Amniotic stem cell (primary cell): ENCODE measurements around the gene RNASE13.

Source experiments
- DNase-seq: peaks from one replicate; lab custom pipeline; 2025; lab: John Stamatoyannopoulos, UW

Gene RNASE13

DNA sequence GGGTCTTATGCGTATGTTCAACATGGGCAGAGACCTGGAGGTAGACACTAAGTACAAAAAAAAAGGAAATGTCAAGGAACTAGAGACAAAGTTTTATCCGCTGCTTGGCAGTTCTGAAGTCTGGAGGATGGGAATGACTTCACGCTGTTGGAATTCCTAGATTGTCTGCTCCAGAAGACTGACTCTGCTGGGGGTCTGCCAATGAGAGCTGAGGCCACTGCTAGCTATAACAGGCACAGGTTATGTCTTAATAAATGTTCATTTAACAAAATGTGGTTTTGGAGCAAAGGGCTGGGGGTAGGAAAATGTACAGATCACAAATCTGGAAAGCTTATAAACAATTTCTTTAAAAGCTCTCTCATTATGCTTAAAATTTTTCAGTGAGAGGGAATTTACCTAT lies 28.9 kb upstream of the RNASE13 start:
- no peak for DNase-seq

- no peak for DNase-seq
These were observed 26.7 kb upstream of the RNASE13 start for GRCh38 chr14:21061347-21061668.

DNA sequence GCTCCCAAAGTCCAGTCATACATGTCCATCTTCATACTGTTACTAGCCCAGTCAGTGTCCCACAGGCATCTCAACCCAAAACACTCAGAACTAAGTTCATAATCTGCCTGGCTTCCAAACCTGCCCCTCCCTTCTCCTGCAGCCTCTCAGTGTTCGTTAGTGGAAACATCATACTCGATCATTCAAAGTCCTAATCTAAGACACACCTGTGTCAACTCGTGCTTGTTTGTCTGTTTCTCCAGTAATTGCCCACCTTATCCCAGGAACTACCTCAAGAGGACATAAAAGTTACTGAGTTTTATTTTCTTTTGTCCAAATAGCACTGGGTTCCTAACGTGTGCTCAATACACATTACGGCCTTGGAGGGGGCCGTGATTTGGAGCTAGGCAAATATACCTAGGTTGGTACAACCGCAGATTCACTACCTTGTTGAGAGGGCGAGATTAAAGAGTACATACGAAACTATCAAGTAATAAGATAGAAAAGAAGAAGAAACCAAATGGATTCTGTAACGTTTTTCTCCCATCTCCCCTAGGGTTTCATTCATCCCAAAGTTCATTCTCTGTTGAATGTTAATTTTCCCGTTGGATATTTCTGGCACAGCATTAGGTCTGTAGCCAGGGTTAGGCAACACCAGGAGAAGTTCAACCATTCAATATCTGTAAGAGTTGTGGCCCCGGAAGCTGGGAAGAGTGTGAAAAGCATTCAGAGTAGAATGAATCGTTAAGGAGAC lies 26.2 kb upstream of the RNASE13 start:
- no peak for DNase-seq

DNA sequence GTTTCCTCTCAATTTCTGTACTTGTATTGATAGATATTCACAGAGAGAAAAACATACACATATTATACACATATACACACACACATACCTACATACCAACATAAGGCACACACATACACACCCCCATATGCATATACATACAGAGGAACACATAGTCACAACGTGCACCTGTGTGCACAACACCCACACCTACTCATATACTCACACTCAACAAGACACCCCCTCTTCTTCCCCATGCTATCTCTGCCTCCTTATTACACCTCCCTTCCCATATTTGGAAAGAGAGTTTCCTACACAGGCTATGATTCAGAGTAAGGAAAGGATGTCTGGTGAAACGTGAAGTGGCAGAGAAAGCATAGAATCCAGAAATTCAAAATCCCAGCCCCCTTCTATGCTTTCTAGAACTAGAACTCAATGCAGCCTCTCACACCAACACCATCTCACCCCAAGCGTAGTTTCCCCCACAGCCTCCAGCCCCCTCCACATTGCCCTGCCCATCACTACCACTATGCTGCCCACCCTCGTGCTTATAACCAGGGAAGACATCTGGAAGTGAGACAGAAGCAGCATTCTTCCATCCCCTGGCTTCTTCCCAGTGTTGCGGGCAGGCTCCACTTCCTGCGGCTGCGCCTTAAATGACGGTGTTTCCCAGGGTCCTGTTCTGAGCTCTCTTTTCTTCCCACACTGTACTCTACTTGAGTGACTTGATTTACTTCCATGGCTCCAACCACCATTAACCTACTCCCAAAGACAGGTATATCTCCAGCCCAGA lies 25.4 kb upstream of the RNASE13 start:
- DNase-seq = no peak

DNA sequence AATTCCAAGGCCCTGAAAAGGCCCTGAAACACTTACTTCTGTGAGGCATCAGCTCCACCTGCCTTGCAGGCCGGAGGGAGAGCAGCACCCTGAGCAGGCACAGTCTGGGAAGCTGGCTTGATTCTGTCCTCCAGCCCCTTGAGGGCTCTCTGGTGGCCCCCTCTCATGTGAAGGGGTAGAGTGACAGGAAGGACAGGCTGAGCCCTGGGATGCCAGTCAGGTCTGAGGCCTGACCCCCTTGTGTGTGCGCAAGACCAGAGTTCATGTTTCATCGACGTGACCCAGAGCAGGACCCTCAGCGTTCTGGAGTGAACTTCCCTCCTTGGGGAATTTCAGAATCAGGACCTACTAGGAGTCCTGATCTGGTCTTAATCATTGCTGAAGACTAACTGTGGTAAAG lies 24.3 kb upstream of the RNASE13 start:
- DNase-seq = no peak

- no peak for DNase-seq
These were observed 23.4 kb upstream of the RNASE13 start, which contains the start of gene RNASE8 for GRCh38 chr14:21057803-21058675. RNASE8 (plus strand) TSS chr14:21057822; CDS start chr14:21057893, 71 bp downstream.

DNA sequence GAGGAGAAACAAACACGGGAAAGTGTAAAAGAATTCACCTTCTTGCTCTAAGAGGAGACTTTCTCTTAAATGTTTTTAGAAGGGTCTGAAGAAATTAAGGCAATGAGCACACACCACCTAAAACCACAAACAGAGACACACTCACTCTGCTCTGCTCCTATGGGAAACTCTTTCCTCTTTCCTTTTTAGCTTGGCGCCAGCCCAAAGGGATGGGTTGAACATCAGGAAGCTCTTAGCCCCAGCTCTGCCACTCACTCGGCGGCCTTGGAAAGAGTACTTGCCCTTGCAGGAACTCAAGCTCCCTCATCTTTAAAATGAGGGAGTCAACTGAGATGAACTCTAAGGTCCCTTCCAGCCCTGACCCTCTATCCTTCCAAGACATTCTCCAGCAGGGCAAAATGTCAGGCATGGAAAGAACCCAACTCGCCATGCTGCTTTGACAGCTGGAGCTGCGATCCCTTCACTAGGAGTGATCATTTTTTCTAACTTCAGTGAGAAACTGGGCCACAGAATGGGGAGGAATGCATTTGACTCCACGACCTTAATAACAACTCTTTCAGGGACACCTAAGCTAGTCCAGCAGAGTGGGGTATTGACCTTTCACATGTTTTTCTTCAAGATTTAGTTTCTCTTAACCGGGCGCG lies 22.0 kb upstream of the RNASE13 start:
- DNase-seq = no peak

DNA sequence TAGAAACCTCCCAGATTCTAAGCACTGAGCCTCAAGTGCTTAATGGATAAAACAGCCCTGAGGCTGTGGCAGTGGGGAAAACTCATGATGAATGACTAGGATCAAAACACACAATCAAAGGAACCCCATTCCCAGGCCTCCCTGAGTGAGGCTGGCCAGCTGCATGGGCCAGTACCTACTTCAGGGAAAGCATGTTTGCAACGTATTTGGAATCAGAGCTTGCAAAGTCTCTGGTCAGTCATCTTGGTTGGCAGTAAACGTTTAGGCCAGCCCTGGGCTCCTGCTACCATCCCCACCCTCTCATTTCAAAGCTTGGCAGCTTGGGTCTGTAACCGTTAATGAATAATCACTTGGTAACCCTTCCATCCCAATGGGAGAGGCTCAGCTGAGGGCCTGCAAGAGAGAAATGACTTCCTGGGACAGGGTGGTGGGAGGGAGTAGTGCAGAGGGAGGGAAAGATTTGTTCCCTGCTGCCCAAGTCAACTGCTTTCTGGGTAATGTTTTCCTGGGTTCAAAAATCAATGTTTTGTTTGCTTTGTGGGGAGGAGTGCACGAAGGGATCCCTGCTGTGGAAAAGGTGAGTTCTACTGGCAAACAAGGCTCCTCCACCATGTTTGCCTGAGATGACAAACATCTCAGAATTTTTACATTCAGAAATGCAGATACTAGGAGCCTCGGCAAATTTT lies 21.0 kb upstream of the RNASE13 start:
- DNase-seq = no peak

DNA sequence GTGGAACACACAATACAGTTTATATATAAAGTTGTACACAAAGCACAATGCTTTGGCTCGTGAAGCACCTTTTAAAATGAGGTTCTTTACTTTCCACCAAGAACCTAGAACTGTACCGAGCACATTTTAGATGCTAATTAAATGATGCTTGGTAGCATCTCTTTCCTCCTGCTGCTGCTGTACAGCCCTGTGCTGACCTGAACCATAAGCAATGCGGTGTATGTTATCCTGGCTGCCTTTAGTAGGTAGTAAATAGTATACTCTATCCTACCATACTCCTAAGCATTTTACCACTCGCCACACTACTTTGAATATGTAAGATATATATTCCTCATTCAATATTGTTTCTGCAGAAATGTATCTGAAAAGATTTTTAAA lies 20.1 kb upstream of the RNASE13 start:
- no peak for DNase-seq

DNA sequence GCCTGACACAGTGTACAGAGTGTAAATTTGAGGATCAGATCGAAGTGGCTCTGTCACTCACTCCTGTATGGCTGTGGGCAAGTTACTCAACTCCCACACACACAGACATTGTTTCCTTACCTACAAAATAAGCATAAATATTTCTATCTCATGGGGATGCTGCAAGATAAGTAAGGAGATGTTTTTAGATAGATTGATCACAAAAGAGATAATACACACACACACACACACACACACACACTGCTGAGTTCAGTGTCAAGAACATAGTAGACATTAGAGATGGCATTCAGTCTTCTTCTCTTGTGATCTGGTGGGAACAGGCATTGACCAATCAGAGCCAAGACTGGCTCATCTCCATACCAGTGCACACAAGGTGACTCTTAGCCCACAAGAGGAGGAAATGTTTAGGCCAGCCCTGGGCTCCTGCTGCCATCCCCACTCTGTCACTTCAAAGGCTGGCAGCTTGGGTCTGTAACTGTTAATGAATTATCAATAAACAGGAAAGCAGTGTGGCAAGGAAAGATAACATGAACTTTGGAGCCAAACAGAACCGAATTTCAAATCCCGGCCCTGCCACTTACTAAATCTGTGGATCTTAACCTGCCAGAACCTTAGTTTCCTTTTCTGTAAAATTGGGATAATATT lies 19.6 kb upstream of the RNASE13 start:
- DNase-seq = no peak

DNA sequence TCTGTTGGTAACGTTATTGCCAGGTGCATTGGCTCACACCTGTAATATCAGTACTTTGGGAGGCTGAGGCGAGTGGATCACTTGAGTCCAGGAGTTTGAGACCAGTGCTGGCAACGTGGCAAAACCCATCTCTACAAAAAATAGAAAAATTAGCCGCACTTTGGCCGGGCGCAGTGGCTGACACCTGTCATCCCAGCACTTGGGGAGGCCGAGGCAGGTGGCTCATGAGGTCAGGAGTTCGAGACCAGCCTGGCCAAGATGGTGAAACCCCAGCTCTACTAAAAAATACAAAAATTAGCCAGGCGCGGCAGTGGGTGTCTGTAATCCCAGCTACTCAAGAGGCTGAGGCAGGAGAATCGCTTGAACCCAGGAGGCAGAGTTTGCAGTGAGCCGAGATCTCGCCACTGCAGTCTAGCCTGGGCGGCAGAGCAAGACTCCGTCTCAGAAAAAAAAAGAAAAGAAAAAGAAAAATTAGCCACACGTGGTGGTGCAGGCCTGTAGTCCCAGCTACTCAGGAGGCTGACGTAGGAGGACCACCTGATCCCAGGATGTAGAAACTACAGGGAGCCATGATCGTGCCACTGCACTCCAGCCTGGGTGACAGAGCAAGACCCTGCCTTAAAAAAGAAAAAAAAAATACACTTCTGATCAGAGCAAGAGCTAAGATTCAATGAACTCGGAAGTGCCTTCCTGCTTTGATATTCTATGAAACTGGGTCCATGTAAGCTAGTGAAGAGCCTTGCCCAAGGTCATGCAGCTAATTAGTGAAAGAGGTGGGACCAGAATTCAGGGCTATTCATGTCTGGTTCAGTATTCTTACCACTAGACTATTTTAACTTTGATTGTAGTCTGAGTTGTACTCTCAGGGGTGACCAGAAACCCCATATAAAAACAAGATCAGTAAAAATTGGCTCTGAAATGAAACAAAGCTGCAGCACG lies 18.8 kb upstream of the RNASE13 start:
- no peak for DNase-seq

- no peak for DNase-seq
These were observed 16.0 kb upstream of the RNASE13 start for GRCh38 chr14:21050597-21050996.

GRCh38 chr14:21049271-21049673 lies 14.7 kb upstream of the RNASE13 start:
- no peak for DNase-seq

GRCh38 chr14:21048638-21049037 lies 14.0 kb upstream of the RNASE13 start:
- DNase-seq = no peak

DNA sequence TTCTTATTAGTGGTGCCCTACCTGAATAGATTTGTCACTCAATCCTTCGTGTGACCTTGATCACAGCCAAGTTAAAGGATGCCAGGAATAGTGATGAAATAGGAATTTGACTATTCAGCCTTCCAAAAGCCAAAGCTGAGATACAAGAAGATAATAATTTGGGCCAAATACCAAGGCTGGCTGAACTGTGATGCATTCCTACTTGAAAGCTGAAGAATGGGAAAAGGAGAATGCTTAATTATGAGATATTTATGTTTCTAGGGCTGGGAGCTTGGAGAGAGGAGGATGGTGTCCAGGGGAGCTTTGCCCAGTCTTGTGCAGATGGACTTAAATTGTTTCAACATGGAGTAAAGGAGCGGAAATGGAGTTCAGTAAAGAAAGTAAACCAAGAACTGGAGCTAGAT lies 12.8 kb upstream of the RNASE13 start:
- DNase-seq = no peak

GRCh38 chr14:21043974-21044618 lies 9.5 kb upstream of the RNASE13 start:
- no peak for DNase-seq

DNA sequence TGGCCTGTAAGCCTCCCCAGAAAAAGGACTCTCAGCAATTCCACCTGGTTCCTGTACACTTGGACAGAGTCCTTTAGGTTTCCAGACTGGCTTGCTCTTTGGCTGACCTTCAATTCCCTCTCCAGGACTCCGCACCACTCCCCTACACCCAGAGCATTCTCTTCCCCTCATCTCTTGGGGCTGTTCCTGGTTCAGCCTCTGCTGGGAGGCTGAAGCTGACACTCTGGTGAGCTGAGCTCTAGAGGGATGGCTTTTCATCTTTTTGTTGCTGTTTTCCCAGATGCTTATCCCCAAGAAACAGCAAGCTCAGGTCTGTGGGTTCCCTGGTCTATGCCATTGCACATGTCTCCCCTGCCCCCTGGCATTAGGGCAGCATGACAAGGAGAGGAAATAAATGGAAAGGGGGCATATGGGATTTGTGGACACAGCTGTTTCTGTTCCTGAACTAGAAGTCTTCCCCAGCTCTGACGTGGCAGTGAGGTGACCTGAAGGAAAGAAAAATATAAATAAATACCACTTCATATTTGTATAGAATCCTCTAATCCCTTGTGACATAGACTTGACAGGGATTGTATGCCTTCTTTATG lies 8.9 kb upstream of the RNASE13 start:
- DNase-seq = no peak

DNA sequence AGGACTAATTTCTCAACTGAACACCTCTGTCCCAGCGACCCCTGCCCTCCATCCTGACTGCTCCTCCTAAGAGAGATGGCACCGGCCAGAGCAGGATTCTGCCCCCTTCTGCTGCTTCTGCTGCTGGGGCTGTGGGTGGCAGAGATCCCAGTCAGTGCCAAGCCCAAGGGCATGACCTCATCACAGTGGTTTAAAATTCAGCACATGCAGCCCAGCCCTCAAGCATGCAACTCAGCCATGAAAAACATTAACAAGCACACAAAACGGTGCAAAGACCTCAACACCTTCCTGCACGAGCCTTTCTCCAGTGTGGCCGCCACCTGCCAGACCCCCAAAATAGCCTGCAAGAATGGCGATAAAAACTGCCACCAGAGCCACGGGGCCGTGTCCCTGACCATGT lies 8.3 kb upstream of the RNASE13 start:
- DNase-seq = no peak
